ENCODE results near the gene VIL1.

The VIL1 gene

DNA sequence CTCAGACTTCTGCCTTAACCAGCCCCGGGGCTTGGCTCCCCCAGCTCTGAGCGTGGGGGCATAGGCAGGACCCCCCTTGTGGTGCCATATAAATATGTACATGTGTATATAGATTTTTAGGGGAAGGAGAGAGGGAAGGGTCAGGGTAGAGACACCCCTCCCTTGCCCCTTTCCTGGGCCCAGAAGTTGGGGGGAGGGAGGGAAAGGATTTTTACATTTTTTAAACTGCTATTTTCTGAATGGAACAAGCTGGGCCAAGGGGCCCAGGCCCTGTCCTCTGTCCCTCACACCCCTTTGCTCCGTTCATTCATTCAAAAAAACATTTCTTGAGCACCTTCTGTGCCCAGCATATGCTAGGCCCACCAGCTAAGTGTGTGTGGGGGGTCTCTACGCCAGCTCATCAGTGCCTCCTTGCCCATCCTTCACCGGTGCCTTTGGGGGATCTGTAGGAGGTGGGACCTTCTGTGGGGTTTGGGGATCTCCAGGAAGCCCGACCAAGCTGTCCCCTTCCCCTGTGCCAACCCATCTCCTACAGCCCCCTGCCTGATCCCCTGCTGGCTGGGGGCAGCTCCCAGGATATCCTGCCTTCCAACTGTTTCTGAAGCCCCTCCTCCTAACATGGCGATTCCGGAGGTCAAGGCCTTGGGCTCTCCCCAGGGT is 13.7 kb upstream of the VIL1 start:
- H3K27ac ChIP-seq, result peak overlapping the region; percentile 72
- no peak for DNase-seq (ENCODE audit: low read depth, low spot score)

DNA sequence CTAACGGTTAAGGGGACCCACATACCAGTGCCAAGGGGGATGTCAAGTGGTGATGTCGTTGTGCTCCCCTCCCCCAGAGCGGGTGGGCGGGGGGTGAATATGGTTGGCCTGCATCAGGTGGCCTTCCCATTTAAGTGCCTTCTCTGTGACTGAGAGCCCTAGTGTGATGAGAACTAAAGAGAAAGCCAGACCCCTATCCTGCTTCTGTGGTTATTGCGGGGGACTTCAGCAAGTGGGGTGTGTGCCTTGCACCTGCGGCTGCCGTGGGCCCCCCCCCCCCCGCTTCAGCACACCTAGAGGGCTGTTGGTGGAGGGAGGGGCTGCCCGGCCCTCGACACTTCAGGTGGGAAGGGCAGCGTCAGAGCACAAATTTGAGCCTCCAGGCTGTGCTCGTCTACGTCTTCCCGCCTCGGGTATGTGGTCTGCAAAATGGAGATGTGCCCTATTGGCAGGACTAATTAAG is 13.1 kb upstream of the VIL1 start:
- no peak for DNase-seq (ENCODE audit: low read depth, low spot score)
- H3K27ac ChIP-seq, result peak overlapping the region; percentile 72

DNA sequence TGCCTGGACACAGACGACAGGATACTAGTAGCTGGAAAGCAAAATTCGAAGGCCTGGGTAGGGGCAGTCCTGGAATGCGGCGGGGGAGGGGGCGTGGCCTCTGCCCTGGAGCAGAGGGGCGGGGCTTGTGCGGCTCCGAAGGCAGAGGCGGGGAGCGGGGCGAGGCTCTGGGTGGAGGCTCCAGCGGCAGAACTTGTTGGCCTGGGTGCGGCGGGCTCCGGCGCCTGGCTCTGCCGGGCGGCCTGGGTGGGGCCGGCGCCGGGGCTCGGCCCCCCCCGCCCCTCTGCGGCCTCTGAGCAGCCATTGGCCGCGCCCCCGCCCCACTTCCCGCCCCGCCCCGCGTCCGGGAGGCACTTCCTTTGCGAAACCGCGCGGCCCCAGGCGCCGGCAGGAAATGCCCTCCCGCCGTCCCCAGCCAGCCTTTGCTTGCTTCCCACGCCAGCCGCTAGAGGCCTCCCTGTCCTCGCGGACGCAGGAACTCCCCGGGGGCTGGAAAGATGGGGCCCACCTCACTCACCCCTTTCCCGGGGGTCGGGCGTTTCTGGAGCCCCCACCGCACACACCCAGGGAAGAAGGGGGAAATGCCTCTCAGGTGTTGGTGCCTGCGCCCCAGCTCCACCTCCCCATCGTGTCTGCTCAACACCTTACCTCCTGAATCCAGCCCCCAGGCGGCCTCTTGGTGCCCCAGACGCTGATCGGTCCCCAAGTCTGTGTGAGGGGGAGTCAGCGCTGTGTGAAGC is 12.5 kb upstream of the VIL1 start:
- H3K27ac ChIP-seq, result peak overlapping the region; percentile 72
- peak; percentile 68 for DNase-seq (ENCODE audit: low read depth, low spot score)

DNA sequence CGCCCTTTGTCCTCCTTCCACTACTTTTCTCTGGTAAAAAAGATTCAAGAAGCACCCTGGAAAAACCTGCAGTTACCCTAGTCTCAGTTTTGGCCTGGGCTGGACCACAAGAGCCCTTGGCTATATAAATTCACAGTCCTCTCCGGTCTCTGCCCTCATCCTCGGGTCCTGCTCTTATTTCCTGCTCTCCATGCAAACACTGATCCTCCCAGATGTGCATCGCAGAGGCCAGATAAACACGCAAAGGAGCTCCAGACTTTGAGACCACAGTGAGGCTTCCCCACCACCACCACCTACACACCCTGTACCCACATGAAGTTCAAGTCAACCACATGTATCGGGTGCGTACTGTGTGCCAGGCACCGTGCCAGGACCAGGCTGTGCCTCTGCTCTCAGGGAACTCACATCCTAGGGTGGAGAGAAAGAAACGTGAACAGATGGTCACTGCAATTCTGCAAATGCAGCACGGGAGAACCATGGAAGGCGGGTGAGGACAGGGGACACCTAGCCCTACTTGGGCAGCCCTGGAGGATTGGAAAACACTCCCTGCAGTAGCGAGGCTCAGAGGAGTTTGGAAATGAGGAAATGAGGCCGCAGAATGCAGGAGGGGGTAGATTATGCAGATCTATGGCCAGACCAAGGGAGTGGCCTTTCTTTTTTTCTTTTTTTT is 11.8 kb upstream of the VIL1 start:
- DNase-seq (ENCODE audit: low read depth, low spot score), result no peak
- H3K27ac ChIP-seq, result peak overlapping the region; percentile 72

DNA sequence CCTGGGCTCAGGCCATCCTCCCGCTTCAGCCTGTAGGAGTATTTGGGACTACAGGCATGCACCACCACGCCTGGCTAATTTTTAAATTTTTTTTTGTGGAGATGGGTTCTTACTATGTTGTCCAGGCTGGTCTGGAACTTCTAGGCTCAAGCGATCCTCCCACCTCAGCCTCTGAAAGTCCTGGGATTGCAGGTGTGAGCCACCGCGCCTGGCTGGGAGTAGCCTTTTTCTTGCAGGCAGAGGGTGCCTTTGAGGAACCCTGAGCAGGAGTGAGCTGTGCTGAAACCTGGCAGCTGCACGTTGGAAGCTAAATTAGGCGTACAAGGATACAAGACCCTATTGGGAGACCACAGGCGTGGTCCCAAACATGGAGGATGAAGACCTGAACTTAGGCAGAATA is 11.2 kb upstream of the VIL1 start:
- H3K27ac ChIP-seq, result no peak overlapping the region
- DNase-seq (ENCODE audit: low read depth, low spot score), result no peak

DNA sequence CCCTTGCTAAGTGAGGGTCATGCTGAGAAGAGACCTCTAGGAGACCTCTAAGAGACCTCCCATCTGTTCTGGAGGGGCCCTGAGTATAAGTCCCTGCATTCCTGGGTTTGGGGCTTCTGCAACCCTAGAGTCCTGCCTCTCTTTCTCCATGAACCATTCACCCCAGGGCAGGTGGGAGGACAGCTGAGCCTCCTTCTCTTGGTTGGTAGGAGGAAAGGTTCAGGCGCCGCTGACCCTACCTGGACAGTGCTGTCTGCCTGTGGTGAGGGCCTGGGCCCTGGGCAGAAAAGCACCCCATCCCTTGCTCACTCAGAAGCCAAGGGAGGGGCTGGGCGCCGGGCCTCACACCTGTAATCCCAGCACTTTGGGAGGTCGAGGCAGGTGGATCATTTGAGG is 604 bp upstream of the VIL1 start:
- no peak for DNase-seq (ENCODE audit: low read depth, low spot score)
- no peak overlapping the region for H3K27ac ChIP-seq

DNA sequence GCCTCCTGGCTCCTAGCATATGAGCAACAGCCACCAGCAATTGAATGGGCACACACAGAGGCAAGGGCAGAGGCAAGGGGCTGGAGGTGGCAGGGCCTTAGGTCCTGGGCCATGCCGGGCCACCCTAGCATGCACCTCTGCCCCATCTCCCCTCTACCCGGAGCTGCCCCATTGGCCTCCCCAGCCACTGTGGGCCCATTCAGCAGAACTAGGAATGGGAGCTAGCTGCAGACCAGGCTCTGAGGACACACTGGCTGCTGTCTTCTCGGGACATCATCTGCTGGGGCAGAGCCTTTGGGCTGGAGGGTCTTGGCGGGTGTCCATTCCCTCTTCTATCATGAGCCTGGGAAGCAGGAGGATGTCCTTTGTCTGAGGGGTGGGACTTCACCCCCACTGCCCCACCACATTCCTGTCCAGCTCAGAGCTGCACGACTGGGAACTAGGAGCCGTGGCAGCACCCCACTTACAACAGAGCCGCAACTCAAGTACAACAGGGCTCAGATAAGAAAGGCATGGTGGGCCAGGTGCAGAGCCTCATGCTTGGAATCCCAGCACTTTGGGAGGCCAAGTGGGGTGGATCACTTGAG is 800 bp downstream of the VIL1 start:
- DNase-seq (ENCODE audit: low read depth, low spot score), result no peak
- H3K27ac ChIP-seq, result no peak overlapping the region

DNA sequence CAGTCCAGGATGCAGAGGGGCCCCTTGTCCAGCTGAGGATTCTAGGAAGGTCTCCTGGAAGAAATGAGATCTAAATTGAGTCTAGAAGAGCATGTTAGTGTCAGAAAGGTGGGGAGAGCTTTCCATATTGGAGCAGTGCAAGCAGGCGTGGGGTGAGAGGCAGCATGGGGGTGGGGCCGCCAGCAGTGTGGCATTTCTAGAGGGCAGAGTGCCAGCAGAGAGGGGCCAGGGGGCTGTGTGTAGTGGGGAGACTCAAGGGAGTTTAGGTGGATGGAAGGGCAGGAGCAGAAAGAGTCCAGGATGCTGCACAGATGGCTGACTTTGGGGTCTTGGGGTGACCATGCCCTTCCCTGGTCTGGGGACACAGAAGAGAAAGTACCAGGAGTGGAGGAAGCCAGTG is 2.1 kb downstream of the VIL1 start:
- no peak for DNase-seq (ENCODE audit: low read depth, low spot score)
- H3K27ac ChIP-seq, result no peak overlapping the region

DNA sequence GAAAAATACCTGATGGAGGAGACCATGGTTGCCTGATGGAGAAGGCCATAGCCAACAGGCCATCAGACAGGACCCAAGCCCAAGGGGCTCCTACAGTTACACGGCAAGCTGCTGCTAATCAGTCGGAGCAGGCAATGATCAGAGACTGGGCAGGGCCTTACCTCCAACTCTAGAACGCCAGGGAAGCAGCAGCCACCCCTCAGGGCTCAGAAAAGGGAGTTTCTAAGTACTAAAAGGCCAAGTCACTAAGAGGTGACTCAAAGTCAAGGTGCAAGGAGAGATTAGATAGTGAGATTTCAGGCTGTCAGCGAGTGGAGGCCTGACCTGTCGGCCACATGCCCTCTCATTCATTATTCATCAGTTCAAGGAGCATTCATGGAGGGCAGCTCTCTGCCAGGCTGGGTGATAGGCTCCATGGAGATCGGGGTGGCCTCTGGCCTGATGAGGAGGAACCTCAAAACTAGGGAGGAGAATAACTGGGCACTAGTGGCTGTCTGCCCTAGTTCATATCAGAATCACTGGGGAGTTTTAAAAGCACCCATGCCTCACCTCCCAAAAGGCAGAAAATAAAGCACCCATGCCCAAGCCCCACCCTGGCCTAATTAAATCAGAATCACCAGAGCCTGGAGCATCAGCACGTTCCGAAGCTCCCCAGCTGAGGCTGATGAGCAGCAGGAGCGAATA is 3.6 kb downstream of the VIL1 start:
- no peak for DNase-seq (ENCODE audit: low read depth, low spot score)
- H3K27ac ChIP-seq, result no peak overlapping the region

DNA sequence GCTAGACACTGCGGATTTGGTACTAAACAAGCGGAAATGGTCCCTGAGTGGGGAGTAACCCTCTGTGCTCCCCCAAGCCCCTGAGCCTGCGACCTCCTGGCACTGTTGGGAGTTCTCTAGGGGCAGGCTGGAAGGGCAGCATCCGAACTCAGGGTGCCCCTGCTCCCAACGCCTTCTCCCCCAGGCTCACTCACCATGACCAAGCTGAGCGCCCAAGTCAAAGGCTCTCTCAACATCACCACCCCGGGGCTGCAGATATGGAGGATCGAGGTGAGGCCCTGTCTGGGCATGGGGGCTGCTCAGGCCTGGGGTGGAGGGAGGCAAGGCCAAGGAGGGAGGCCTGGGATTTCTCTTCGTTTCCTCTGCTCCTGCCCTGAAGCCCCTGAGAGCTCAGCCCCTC is 4.7 kb downstream of the VIL1 start:
- no peak overlapping the region for H3K27ac ChIP-seq
- no peak for DNase-seq (ENCODE audit: low read depth, low spot score)

DNA sequence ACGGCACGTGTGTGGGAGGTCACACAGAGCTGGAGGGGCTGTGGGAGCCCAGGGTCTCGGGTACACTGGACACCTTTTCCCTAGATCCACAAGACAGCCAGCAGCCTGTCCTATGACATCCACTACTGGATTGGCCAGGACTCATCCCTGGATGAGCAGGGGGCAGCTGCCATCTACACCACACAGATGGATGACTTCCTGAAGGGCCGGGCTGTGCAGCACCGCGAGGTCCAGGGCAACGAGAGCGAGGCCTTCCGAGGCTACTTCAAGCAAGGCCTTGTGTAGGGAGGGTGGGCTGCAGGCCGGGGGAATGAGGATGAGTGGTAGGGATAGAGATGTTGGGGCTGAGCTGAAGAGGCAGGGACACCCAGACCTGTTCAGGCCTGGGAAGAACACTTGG is 6.6 kb downstream of the VIL1 start:
- no peak overlapping the region for H3K27ac ChIP-seq
- DNase-seq (ENCODE audit: low read depth, low spot score), result no peak

DNA sequence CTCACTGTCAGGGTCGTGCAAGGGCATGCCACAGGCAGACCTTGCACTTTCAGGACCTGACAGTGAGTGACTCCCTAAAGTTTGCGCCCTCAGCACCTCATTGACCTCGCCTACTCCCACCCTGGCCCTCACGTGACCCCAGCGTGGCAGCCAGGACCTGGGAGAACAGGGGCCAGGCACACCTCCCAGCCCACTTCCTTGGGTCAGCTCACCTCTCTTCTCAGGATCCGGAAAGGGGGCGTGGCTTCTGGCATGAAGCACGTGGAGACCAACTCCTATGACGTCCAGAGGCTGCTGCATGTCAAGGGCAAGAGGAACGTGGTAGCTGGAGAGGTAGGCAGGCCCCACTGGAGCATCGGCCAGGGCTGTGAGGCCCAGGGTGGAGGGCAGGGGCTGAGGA is 8.8 kb downstream of the VIL1 start:
- DNase-seq (ENCODE audit: low read depth, low spot score), result no peak
- H3K27ac ChIP-seq, result no peak overlapping the region

DNA sequence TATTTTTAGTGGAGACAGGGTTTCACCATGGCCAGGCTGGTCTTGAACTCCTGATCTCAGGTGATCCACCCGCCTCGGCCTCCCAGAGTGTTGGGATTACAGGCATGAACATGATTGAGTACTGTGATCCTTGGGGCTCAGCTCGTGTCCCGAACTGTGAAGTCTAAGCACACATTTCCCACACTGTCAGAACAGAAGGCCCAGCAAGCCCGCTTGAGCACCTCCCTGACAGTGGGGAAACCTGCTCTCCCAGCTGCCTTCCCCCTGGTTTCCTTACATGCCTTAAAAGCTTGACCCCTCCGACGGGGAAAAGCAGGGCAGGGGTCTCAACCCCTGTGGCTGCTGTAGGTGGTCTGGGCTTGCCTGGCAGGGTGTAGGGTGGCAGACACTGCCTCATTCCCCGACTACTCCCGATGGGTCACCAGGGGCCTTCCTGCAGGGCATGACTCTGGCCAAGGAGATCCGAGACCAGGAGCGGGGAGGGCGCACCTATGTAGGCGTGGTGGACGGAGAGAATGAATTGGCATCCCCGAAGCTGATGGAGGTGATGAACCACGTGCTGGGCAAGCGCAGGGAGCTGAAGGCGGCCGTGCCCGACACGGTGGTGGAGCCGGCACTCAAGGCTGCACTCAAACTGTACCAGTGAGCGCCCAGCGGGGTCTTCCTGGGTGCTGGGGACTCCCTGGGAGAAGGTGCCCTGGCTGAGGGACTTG is 10.1 kb downstream of the VIL1 start:
- no peak for DNase-seq (ENCODE audit: low read depth, low spot score)
- H3K27ac ChIP-seq, result no peak overlapping the region

DNA sequence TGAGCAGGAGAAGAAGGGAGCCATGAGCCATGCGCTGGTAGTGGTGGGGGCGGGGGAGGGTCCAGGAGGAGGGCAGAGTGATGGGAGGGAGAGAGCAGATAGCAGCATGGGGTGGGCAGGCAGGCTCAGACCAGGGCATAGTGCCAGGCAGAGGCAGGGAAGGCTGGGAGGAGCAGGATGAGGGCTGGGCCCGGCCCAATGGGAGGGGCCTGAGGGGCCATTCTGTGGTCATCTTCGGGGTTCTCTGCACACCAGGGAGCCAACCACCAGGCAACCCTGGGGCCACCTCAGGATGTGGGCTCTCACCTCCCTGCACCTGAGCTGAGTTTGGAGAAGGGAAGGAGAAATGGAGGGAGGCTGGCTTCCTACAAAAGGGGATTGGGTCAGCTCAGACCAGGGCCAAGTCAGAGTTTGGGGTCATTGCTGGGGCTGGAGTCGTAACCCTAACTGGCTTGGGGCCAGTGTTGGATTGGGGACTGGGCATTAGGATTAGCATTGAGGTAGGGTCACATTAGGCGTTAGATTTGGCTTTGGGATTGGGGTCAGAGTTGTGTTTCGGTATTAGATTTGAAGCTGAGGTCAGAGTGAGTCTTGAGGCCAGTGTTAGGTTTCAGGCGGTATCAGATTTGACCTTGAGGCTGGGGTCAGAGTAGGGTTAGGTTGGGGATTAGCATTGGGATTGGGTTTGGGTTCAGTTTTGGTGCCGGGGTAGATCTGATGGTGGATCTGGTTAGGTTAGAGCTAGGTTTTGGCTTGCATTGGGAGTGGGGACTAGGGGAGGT is 11.2 kb downstream of the VIL1 start:
- no peak overlapping the region for H3K27ac ChIP-seq
- no peak for DNase-seq (ENCODE audit: low read depth, low spot score)

DNA sequence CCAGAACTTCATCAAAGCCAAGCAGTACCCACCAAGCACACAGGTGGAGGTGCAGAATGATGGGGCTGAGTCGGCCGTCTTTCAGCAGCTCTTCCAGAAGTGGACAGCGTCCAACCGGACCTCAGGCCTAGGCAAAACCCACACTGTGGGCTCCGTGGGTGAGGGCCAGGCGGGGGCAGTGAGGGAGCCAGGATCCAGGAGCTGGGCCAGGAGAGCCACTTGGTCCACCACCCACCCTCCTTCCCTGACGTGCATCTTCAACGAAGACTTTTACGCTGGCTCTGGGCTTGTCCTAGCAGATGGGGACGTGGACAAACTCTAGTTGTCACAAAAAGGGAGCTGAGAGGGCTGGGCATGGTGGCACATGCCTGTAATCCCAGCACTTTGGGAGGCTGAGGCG is 11.8 kb downstream of the VIL1 start:
- DNase-seq (ENCODE audit: low read depth, low spot score), result no peak
- no peak overlapping the region for H3K27ac ChIP-seq

DNA sequence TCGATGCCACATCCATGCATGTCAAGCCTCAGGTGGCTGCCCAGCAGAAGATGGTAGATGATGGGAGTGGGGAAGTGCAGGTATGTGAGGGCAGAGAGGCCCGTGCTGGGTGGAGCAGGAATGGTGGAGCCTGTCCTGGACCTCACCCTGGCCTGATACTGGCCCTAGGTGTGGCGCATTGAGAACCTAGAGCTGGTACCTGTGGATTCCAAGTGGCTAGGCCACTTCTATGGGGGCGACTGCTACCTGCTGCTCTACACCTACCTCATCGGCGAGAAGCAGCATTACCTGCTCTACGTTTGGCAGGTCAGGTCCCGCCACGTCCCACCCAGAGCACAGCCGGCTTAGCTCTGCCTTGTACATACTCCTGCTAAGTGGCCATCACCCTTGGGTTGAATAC is 13.0 kb downstream of the VIL1 start:
- no peak overlapping the region for H3K27ac ChIP-seq
- no peak for DNase-seq (ENCODE audit: low read depth, low spot score)

DNA sequence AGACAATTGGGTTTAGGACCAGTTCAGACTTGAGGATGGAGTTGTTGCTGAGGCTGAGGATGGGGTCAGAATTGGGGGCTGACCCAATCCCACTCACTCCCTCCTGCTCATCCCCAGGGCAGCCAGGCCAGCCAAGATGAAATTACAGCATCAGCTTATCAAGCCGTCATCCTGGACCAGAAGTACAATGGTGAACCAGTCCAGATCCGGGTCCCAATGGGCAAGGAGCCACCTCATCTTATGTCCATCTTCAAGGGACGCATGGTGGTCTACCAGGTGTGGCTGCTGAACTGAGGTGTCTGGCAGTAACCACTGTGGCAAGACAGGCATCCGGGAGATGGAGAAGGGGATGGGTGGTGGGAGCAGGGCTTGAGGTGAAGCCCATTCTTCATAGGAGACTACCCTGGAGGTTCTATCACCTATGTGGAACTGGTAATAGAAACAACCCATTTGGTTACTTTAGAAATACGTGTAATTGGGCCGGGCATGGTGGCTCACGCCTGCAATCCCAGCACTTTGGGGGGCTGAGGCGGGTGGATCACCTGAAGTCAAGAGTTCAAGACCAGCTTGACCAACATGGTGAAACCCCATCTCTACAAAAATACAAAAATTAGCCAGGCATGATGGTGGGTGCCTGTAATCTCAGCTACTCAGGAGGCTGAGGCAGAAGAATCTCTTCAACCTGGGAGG is 13.9 kb downstream of the VIL1 start:
- no peak for DNase-seq (ENCODE audit: low read depth, low spot score)
- H3K27ac ChIP-seq, result no peak overlapping the region

DNA sequence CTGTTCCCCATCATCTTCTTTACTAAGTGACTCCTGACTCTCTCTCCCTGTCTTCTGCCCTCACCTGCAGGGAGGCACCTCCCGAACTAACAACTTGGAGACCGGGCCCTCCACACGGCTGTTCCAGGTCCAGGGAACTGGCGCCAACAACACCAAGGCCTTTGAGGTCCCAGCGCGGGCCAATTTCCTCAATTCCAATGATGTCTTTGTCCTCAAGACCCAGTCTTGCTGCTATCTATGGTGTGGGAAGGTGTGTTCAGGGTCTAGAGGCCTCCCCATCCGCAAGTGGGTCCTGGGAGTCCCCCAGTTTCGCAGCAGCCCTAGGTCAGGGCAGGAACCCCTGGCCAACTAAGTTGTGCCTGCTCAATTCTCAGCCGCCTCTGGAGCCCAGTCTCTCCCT is 15.5 kb downstream of the VIL1 start:
- no peak overlapping the region for H3K27ac ChIP-seq
- no peak for DNase-seq (ENCODE audit: low read depth, low spot score)
